NOMO-1 treated with DMSO at 0.1 percent for 48 hours (cell line): Measurements from ENCODE around the gene DCLK1.

ENCODE experiments used
- DNase-seq: peaks from one replicate; lab custom pipeline; 2025; ENCODE audit not compliant: unreplicated experiment; lab: John Stamatoyannopoulos, UW

The DCLK1 gene

GRCh38 chr13:36051082-36051481, 80.1 kb downstream of the DCLK1 start:
- DNase-seq, result no peak

GRCh38 chr13:36046672-36047071, 84.5 kb downstream of the DCLK1 start:
- no peak for DNase-seq

- DNase-seq, result no peak
Observed at GRCh38 chr13:36038785-36039555, 92.2 kb downstream of the DCLK1 start.

- no peak for DNase-seq
Observed at GRCh38 chr13:36033035-36033434, 98.1 kb downstream of the DCLK1 start.

- DNase-seq, result no peak
Observed at GRCh38 chr13:36031490-36031889, 99.7 kb downstream of the DCLK1 start.

- DNase-seq, result no peak
Observed at GRCh38 chr13:36030670-36031331, 100.4 kb downstream of the DCLK1 start.

GRCh38 chr13:36029166-36029565, 102.0 kb downstream of the DCLK1 start:
- no peak for DNase-seq

GRCh38 chr13:36028359-36029025, 102.7 kb downstream of the DCLK1 start:
- DNase-seq, result no peak

- no peak for DNase-seq
Observed at GRCh38 chr13:36026531-36026930, 104.7 kb downstream of the DCLK1 start.

- no peak for DNase-seq
Observed at GRCh38 chr13:36014763-36015162, 116.4 kb downstream of the DCLK1 start.

- no peak for DNase-seq
Observed at GRCh38 chr13:36006894-36007675, 124.1 kb downstream of the DCLK1 start.

- no peak for DNase-seq
Observed at GRCh38 chr13:36006347-36006746, 124.8 kb downstream of the DCLK1 start.

GRCh38 chr13:36001561-36001960, 129.6 kb downstream of the DCLK1 start:
- no peak for DNase-seq

- peak; percentile 35 for DNase-seq
Observed at GRCh38 chr13:36000028-36000427, 131.2 kb downstream of the DCLK1 start.

- DNase-seq, result no peak
Observed at GRCh38 chr13:35996360-35996759, 134.8 kb downstream of the DCLK1 start.

GRCh38 chr13:35995136-35995535, 136.0 kb downstream of the DCLK1 start:
- DNase-seq, result peak; percentile 48

GRCh38 chr13:35994131-35994966, 136.8 kb downstream of the DCLK1 start:
- DNase-seq, result peak; percentile 93

GRCh38 chr13:35993686-35994085, 137.5 kb downstream of the DCLK1 start:
- DNase-seq, result no peak

- peak; percentile 95 for DNase-seq
Observed at GRCh38 chr13:35992964-35993363, 138.2 kb downstream of the DCLK1 start.

GRCh38 chr13:35990196-35990595, 141.0 kb downstream of the DCLK1 start:
- no peak for DNase-seq
